Neural progenitor cell (in vitro differentiated cells): ENCODE results near the gene MAN1A1.

Experiments
- EZH2 ChIP-seq: fragments of 200-600 bp; sonication (generic); IDR thresholded peaks from 2 replicates; pipeline ENCODE4 v1.6.1; 2017; ENCODE audit warnings: antibody characterized with exemption, mild to moderate bottlenecking, moderate library complexity
- TF ChIP-seq, protein P1 (sequence below): fragments of 200-600 bp; sonication (generic); IDR thresholded peaks from 2 replicates; pipeline ENCODE4 v1.5.1; 2017; ENCODE audit warnings: antibody characterized with exemption, mild to moderate bottlenecking

DNA sequence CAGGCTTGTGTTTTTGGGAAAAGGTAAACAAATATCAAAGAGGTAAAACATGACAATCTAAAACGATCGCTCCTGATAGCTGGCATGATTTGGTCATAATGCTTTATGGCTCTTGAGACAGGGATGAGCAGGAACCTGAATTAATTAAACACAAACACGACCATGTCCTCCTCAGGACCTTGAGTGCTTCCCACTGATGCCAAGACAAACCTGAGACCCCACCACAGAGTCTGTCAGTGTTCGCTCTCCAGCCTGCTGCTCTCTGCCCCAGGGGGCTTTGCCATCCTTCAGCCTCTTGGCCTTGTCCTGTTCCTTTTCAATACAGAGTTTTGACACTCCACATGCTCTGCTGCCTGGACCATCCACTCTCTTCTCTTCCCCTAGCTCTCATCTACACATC, 119.4 kb downstream of the MAN1A1 start:
- TF ChIP-seq, protein P1, sequence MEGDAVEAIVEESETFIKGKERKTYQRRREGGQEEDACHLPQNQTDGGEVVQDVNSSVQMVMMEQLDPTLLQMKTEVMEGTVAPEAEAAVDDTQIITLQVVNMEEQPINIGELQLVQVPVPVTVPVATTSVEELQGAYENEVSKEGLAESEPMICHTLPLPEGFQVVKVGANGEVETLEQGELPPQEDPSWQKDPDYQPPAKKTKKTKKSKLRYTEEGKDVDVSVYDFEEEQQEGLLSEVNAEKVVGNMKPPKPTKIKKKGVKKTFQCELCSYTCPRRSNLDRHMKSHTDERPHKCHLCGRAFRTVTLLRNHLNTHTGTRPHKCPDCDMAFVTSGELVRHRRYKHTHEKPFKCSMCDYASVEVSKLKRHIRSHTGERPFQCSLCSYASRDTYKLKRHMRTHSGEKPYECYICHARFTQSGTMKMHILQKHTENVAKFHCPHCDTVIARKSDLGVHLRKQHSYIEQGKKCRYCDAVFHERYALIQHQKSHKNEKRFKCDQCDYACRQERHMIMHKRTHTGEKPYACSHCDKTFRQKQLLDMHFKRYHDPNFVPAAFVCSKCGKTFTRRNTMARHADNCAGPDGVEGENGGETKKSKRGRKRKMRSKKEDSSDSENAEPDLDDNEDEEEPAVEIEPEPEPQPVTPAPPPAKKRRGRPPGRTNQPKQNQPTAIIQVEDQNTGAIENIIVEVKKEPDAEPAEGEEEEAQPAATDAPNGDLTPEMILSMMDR = no peak
- TF ChIP-seq EZH2 = no peak
